GM19395 (cell line): Measurements from ENCODE around the gene PLCB1.
"Not testable (repeated sequence)": the region's sequence is repeated elsewhere in the genome, so short reads cannot be mapped to it uniquely, and the experiment has no call there.

Experiments used
- ATAC-seq: cut with Tn5 transposase; IDR thresholded peaks from one replicate; pipeline ENCODE4 v1.9.1; 2021; ENCODE audit warnings: mild to moderate bottlenecking, moderate library complexity; ENCODE audit not compliant: unreplicated experiment

The PLCB1 gene

GRCh38 chr20:8363970-8364733, 232.1 kb downstream of the PLCB1 start:
- no peak for ATAC-seq

- ATAC-seq, result no peak
Measured at GRCh38 chr20:8364734-8365078, 232.6 kb downstream of the PLCB1 start.

GRCh38 chr20:8365634-8366033, 233.6 kb downstream of the PLCB1 start:
- no peak for ATAC-seq

- ATAC-seq, result no peak
Measured at GRCh38 chr20:8366303-8366923, 234.3 kb downstream of the PLCB1 start.

- ATAC-seq, result no peak
Measured at GRCh38 chr20:8367689-8368088, 235.6 kb downstream of the PLCB1 start.

- no peak for ATAC-seq
Measured at GRCh38 chr20:8368670-8369069, 236.6 kb downstream of the PLCB1 start.

GRCh38 chr20:8369311-8369710, 237.2 kb downstream of the PLCB1 start:
- no peak for ATAC-seq

- ATAC-seq, result no peak
Measured at GRCh38 chr20:8370774-8371173, 238.7 kb downstream of the PLCB1 start.

GRCh38 chr20:8372824-8373380, 240.8 kb downstream of the PLCB1 start:
- ATAC-seq, result no peak

- ATAC-seq, result no peak
Measured at GRCh38 chr20:8373579-8373978, 241.5 kb downstream of the PLCB1 start.

- no peak for ATAC-seq
Measured at GRCh38 chr20:8375898-8376297, 243.8 kb downstream of the PLCB1 start.

GRCh38 chr20:8376940-8377339, 244.9 kb downstream of the PLCB1 start:
- no peak for ATAC-seq

- ATAC-seq, result not testable (repeated sequence)
Measured at GRCh38 chr20:8379125-8379524, 247.1 kb downstream of the PLCB1 start.

- ATAC-seq, result no peak
Measured at GRCh38 chr20:8385247-8385646, 253.2 kb downstream of the PLCB1 start.

- no peak for ATAC-seq
Measured at GRCh38 chr20:8386991-8387390, 254.9 kb downstream of the PLCB1 start.

GRCh38 chr20:8388141-8388540, 256.1 kb downstream of the PLCB1 start:
- ATAC-seq, result no peak

- no peak for ATAC-seq
Measured at GRCh38 chr20:8388707-8389106, 256.6 kb downstream of the PLCB1 start.

GRCh38 chr20:8389381-8390036, 257.4 kb downstream of the PLCB1 start:
- no peak for ATAC-seq

- no peak for ATAC-seq
Measured at GRCh38 chr20:8390037-8390433, 258.0 kb downstream of the PLCB1 start.

- no peak for ATAC-seq
Measured at GRCh38 chr20:8390500-8390899, 258.4 kb downstream of the PLCB1 start.

- ATAC-seq, result no peak
Measured at GRCh38 chr20:8393381-8393780, 261.3 kb downstream of the PLCB1 start.
